GM13976 (cell line): Measurements from ENCODE around the gene PKNOX2.

ENCODE experiments used
- DNase-seq: peaks from one replicate; pipeline ENCODE4 v3.0.0; 2012; ENCODE audit warnings: low spot score
- in situ Hi-C: fragments of 300-500 bp; cut with MboI; formaldehyde crosslinking; loops from one replicate; pipeline ENCODE4 v1.12.0; 2022; ENCODE audit warnings: low sequenced_read_pairs, mixed read lengths, inconsistent platforms; ENCODE audit not compliant: unreplicated experiment
- TF ChIP-seq, protein P1 (sequence below): IDR thresholded peaks from 2 replicates; pipeline ENCODE4 v1.5.1; 2012; ENCODE audit warnings: borderline replicate concordance, mild to moderate bottlenecking; ENCODE audit not compliant: insufficient read depth; ENCODE audit errors: extremely low read depth, missing control alignments, control extremely low read depth

Gene PKNOX2

GRCh38 chr11:125404811-125405790, 240.6 kb downstream of the PKNOX2 start:
- TF ChIP-seq, protein P1, sequence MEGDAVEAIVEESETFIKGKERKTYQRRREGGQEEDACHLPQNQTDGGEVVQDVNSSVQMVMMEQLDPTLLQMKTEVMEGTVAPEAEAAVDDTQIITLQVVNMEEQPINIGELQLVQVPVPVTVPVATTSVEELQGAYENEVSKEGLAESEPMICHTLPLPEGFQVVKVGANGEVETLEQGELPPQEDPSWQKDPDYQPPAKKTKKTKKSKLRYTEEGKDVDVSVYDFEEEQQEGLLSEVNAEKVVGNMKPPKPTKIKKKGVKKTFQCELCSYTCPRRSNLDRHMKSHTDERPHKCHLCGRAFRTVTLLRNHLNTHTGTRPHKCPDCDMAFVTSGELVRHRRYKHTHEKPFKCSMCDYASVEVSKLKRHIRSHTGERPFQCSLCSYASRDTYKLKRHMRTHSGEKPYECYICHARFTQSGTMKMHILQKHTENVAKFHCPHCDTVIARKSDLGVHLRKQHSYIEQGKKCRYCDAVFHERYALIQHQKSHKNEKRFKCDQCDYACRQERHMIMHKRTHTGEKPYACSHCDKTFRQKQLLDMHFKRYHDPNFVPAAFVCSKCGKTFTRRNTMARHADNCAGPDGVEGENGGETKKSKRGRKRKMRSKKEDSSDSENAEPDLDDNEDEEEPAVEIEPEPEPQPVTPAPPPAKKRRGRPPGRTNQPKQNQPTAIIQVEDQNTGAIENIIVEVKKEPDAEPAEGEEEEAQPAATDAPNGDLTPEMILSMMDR: peak; percentile 93
- in situ Hi-C loops: no loop called here
- peak; percentile 89 for DNase-seq

DNA sequence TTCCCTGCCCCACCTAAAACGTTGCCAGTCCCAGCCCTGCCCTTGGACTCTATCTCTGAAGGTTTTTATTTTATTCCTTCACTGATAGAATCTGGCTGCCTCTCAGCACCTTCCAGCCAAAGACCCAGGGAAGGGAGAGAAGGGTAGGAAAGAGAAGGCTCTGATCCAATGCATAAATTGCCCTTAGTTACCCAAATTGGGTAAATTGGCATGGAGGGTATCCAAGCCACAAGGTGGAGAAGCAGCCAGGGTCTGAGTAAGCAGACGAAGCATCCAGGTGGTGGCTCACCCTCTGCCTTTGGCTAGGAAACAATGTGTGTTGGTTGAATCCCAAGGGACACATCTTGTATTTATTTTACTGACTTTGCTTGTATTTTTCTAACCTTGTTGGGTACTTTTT, 242.5 kb downstream of the PKNOX2 start:
- TF ChIP-seq, protein P1: no peak

DNA sequence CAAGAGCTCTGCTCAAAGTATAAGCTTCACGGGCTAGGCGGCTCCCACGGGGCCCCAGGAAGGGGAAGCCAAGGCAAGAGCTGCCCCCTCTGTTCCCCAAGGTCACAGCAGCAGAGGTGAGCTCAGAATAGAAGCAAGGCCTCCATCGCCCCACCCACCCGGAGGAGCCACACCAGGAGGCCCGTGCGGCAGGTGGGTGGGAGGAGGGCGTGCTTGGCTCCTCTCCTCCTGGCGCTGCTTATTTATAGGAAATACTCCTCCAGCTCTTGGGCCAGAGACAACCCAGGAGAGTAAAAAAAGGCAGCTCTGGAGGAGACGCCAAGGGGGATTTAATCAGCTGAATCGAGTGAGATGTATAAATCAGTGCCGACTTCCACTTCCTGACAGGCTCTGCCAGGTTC, 243.8 kb downstream of the PKNOX2 start:
- no peak for DNase-seq
- TF ChIP-seq, protein P1: no peak
- in situ Hi-C loops: no loop called here

More for the DNA sequence above, 242.5 kb downstream of the PKNOX2 start:
- DNase-seq: no peak
- in situ Hi-C loops: no loop called here

DNA sequence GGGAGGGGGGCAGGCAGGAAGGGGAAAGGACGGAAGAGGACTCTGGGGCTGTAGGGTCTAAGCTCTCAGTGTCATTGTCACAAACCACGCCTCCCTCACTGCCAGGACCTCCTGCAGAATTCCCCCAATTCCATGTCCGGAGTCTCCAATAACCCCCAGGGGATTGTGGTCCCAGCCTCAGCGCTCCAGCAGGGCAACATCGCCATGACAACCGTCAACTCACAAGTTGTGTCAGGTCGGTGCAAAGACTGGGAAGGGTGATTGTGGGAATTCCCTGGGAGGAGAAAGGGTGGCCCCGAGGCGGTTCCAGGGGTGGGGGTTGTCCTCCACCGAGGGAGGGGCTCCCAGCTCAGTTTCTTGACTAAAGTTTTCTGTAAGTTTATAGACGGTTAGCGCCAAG, 245.5 kb downstream of the PKNOX2 start:
- no peak for DNase-seq
- in situ Hi-C loops: no loop called here
- TF ChIP-seq, protein P1: no peak

- TF ChIP-seq, protein P1: no peak
- in situ Hi-C loops: no loop called here
- DNase-seq: no peak
These were observed 247.6 kb downstream of the PKNOX2 start for GRCh38 chr11:125412177-125412496.

GRCh38 chr11:125412509-125412908, 248.0 kb downstream of the PKNOX2 start:
- in situ Hi-C loops: no loop called here
- DNase-seq: no peak
- TF ChIP-seq, protein P1: no peak
